Measurements from ENCODE around the gene F11.
"Not testable (repeated sequence)": the region's sequence is repeated elsewhere in the genome, so short reads cannot be mapped to it uniquely, and the experiment has no call there.

The F11 gene

DNA sequence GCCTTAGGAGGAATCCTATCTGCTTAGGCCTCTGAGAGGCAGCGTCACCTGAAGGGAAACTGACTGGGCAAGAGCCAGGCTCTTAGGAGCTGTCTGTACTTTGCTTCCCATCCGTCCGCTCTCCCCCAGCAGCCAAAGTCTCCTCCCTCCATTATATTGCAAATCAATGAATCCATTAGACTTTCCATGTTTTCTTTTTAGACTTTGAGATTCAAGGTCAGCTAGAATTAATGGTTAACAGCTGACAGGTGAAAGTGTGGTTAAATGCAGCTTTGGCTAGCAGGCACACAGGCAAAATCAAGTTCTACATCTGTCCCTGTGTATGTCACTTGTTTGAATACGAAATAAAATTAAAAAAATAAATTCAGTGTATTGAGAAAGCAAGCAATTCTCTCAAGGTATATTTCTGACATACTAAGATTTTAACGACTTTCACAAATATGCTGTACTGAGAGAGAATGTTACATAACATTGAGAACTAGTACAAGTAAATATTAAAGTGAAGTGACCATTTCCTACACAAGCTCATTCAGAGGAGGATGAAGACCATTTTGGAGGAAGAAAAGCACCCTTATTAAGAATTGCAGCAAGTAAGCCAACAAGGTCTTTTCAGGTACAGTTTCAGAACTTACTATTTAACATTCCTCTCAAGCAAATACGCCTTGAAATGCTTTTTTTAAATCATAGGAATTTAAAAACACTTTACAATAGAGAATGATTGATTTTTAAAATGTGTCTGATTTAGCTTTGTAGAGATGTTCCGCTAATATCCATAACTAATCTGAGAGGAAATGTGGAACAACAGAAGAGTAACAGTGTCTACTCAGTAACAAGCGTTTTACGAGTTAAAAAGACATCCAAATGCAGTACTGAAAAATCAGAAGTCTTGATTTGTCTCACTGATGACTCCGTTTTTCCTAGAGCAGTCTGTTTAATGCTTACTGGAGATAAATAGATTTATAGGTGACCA, at the start of gene F11:
Gene F11, plus strand, starts transcription at position 507 of the 970 bp plus-strand sequence. CDS start 948 bp downstream, outside the sequence.
- DNase-seq (ENCODE audit: low read depth in 2 of 2), result no peak

DNA sequence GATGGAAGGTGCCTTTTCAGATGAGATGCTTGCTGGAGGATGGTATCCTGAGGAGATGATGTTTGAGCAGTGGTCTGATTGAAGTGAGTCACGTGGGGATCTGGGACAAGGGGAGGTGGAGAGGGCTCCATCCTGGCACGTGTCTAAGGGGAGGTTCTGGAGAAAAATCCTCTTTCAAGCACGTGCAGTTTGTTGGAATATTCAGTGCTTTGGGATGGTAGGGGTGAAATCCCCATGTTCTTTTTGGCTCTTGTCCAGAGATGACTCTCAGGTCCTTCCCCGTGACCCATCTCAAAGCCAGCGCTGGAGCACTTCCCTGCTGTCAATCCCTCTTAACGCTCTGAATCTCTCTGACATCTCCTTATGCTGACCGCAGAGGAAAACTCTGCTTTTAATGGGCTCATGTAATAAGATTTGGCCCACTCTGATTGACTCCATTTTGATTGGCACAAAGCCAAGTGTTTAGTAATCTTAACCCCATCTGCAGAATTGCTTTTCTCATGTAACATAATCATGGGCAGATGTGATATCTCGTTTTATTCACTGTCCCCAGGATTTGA, 49.4 kb upstream of the F11 start:
- no peak for DNase-seq (ENCODE audit: low read depth in 2 of 2)

DNA sequence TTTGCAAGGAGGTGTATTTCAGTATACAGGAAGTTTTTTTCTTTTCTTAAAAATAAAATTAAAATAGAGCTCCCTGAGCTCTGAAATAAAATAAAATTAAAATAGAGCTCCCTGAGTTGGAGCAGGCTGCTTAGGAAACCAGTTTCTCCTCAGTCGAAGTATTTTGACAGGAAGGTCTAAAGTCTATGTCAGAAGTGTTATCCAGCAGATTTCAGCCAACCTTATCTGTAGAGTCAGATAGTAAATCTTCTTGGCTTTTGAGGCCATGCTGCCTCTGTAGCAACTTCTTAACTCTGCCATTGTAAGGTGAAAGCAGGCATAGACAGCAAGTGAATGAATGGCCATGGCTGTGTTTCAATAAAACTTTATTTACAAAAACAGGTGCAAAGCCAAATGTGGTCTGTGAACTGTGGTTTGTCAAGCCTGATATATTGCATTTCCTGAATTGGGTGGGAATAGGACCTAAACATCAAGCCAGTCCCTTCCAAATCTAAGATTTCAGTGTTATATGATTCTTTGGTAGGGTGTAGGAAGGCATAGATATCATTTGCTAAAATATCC, 48.2 kb upstream of the F11 start:
- DNase-seq (ENCODE audit: low read depth in 2 of 2), result no peak

DNA sequence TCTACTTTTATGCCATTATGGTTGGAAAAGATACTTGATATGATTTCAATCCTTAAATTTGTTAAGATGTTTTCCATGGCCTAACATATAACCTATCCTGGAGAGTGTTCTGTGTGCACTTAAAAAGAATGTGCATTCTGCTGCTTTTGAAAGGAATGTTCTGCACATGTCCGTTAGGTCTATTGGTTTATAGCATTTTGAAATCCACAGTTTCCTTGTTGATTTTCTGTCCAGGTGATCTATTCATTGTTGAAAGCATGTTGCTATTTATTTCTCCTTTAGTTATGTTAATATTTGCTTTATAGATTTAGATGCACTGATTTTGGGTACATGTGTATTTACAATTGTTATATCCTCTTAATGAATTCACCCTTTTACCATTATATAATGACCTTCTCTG, 44.4 kb upstream of the F11 start:
- no peak for DNase-seq (ENCODE audit: low read depth in 2 of 2)

DNA sequence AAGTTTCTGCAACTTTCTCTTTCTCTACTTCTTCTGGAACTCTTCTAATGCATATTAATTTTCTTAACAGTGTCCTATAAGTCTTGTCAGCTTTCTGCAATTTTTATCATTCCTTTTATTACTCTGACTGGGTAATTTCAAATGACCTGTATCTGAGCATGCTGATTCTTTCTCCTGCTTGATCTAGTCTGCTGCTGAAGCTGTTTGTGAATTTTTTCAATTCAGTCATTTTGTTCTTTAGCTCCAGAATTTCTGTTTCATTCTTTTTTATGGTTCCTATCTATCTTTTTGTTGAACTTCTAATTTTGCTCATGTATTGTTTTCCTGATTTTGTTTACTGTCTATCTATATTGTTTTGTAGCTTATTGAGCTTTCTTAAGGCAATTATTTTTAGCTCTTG, 40.1 kb upstream of the F11 start:
- DNase-seq (ENCODE audit: low read depth in 2 of 2), result no peak

DNA sequence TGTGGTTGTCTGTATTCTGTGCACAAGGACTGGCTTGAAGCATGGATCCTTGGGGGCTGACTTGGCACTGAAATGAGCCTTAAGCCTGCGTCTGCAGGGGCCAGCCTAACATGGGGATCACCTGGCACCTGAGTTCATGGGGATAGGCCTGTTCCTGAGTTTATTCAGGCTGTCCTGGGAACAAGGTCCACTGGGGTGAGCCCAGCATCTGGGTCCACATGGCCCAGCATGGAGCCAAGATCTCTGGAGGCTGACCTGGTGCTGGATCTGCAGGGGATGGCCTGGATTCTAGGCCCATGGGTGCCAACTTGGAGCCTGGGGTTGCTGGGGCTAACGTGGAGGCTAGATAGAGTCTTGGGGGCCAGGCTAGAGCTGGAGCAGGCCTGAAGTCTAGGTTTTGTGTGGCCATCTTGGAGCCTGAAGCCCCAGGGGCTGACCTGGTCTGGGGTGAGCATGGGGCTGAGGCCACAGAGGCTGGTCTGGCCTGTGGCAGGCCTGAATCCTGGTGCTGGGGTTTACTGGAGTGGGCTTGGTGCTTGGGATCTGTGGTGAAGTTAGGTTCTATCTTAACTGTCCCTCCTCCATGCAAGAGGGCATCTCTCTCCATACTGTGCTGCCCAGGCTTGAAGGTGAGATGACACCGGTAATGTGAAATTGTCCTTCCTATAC, 39.3 kb upstream of the F11 start:
- no peak for DNase-seq (ENCODE audit: low read depth in 2 of 2)

DNA sequence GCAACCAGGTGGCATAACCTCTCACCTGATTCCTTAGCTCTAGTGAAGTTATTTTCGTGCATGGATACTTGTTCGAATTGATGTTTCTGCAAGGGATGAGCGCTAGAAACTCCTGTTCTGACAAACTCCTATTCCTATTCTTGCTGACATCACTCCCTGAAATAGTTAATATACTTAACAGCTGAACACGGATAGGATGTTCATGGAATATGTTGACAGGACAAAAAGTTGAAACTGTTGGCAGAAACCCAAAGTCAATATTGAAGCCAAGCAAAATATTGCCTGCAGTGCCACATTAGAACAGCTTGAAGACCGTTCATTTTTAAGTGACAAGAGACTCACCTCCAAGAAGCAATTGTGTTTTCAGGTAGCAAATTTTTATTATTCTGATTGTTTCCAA, 38.8 kb upstream of the F11 start, which contains the start of gene KLKB1:
Gene KLKB1, plus strand, starts transcription at position 287 of the 400 bp plus-strand sequence. CDS start 689 bp downstream, outside the sequence.
- no peak for DNase-seq (ENCODE audit: low read depth in 2 of 2)

DNA sequence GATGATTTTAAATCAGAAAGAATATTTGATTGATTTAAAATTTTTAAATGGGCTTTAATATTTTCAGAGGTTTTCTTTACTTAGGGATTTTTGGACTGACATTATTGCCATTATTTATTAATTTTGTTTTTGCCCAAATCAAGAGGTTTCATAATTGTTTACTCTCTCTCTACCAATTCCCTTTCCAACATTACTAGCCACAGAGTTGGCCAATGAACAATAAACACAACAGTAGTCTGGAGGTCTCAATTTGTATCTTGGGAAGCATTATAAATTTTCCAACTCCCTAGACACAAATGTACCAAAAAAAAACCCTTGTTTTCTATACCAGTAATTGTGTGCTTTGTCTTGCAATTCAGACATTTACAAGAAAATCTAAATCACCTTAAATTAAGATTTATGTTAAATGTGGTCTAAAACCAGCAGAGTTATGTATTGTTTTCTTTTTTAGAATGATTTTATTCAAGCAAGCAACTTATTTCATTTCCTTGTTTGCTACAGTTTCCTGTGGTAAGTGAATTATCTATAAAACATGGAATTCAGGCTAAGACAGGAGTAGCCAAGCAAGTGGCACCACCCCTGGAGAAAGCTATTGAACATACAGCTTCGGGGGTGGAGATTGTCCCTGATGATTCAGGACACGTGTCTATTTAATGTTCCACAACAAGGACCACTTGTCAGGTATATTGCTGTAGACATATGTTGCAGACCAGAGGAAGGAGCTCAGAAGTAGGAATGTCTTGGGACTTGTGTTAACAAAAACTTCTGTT, 38.1 kb upstream of the F11 start:
- DNase-seq (ENCODE audit: low read depth in 2 of 2), result no peak

DNA sequence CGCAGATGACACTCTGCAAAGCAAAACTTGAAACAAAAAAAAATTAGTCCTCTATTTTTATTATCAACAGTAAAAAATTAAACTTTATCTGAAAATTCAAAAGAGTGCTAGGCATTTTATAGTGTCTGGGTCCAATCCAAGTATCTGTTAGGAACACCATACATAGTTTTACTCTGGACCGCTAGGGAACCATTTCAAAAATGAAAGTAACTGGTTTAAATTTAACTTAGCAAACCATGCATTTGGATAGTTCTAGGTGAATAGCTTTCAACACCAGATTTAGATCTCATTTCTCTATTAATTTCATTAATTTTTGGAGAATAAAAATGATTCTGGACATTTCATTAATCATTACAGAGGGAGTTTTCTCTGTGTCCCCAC, 37.5 kb upstream of the F11 start:
- no peak for DNase-seq (ENCODE audit: low read depth in 2 of 2)

DNA sequence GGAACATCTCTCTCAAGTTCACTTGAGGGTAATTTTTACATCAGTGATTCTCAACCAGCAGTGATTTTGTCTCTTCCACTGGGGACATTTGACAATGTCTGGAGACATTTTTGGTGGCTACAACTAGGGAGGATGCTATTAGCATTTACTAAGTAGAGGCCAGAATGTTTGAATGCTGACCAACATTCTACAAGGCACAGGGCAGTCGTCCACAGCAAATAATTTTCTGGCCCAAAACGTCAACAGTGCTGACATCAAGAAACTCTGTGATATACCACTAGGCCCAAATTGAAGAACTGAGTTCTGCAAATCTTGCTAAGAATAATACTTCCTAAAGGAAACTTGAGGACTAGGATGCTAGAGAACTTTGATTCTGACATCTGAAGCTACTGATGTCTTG, 31.6 kb upstream of the F11 start:
- no peak for DNase-seq (ENCODE audit: low read depth in 2 of 2)

DNA sequence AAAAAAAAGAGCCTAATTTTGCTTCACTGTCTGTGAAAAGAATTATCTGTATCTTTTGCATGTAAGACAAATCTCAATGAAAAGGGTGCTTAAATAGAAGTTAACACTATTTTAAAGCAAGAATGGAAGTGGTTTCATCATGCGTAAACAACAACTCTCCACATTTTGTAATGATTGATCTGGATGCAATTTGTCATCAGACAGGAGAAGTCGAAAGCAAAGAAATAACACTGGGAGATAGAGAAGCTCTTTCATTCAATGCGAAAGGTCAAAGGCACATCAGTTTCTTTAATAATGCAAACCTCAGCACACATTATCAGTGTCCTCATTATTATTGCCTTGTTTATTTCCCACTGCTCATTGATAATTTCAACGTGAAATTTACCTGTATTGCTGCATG, 29.9 kb upstream of the F11 start:
- DNase-seq (ENCODE audit: low read depth in 2 of 2), result no peak

DNA sequence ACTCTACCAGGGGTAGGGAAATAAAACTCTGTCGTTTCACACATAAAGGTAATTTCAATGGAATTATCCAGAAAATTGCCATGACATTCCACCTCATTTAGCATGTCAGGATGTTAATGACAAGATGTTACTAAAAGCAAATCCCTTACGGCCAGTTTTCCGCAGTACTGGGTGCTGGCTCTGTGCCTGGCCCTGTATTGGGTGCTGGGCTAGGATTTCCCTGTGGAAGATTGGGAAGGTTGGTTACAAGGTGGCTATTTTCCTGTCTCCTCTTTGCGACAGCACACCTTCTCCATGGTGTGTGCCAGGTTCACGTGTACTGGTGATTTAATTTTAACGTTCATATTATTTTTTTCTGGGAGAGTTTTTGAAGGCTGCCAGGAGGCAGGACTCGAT, 25.5 kb upstream of the F11 start:
- DNase-seq (ENCODE audit: low read depth in 2 of 2), result no peak

DNA sequence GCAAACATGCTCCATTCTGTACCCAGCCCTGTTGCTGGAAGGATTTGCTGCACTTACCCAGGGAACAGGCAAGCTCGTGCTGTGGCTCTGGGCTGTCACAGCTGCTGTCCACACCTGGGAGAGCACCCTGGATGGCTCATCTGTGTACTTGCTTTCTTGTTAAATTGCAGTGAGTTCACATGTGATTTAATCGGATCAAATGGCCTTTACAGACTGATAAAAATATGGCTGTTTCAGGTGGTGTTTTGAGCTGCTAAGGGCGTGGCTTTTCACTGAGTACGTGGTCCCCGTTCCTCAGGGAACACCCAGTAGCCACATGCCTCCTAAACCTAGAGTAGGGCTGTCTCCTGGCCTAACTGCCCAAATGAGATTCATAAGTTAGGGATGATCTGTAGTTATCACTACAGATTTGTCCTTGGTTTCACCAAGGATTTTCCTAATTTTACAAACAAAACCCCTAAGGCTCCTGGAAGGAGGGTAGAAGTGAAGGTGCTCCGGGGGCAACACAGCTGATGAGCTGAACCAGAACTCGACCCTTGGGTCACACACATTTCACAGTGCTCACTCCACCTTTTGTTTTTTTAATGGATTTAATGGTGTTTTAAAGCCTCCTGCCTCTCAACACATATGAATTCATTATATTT, 25.0 kb upstream of the F11 start:
- no peak for DNase-seq (ENCODE audit: low read depth in 2 of 2)

DNA sequence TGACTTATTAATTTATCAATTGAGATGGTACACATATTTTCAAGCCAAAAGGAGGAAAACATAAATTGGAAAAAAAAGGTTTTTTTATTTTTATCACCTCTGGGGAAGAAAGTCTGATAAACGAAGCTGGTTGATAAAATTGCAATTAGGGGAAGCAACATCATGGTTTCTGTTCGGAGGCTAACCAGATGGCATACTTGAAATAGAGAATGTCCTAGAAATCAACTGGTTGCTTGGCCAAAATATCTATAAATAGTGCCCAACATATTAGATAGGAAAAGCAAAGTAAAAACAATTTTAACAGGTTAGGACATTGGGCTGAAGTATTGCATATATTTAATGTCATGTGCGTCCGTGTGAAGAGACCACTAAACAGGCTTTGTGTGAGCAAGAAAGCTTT, 24.4 kb upstream of the F11 start:
- no peak for DNase-seq (ENCODE audit: low read depth in 2 of 2)

DNA sequence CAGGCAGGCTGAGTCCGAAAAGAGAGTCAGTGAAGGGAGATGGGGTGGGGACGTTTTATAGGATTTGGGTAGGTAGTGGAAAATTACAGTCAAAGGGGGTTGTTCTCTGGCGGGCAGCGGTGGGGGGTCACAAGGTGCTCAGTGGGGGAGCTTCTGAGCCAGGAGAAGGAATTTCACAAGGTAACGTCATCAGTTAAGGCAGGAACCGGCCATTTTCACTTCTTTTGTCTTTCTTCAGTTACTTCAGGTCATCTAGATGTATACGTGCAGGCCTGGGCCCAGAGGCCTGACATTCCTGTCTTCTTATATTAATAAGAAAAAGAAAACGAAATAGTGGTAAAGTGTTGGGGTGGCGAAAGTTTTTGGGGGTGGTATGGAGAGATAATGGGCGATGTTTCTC, 24.0 kb upstream of the F11 start:
- DNase-seq (ENCODE audit: low read depth in 2 of 2), result not testable (repeated sequence)

DNA sequence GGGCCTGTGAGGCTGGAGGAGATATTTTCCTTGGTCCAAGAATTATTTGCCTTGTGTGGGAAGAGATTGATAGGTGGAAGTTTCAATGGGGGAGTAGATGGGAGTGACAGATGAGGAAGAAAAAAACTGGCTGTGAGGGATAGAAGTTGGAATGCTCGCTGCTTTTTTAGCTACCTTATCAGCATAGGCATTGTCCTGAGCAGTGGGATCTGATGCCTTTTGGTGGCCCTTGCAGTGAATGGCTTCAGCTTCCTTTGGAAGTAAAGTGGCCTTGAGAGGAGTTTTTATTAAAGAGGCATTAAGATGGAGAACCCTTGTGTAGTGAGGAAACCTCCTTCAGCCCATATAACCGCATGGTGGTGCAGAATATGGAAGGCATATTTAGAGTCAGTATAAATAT, 22.7 kb upstream of the F11 start:
- no peak for DNase-seq (ENCODE audit: low read depth in 2 of 2)

DNA sequence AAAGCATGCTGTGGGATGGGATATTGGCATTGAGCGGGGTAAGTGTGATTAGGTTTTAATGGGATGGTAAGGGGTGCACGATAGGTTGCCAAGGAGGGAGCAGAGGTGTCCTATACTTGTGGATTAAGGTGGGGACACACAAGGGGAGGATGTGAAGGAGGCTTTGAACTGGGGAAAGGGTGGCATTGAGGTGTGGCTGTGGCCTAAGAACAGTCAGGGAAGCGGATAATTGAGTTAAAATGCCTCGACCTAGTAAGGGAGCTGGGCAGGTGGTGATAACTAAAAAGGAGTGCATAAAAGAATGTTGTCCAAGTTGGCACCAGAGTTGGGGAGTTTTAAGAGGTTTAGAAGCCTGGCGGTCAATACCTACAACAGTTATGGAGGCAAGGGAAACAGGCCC, 21.2 kb upstream of the F11 start:
- DNase-seq (ENCODE audit: low read depth in 2 of 2), result no peak

DNA sequence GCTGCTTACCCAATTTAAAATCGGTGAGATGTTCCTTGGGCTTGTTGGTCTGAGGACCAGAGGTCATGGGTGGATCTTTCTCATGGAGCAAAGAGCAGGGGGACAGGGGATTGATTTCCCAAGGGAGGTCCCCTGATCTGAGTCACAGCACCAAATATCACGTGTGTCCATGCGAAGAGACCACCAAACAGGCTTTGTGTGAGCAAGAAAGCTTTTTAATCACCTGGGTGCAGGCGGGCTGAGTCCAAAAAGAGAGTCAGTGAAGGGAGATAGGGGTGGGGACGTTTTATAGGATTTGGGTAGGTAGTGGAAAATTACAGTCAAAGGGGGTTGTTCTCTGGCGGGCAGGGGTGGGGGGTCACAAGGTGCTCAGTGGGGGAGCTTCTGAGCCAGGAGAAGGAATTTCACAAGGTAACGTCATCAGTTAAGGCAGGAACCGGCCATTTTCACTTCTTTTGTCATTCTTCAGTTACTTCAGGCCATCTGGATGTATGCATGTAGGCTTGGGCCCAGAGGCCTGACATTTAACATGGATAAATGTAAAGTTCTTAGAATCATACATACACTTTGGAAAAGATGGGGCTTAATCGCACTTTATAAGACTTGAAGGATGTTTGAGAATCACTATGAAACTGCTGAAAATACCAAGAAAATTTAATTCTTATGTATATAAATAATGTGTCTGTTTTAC, 18.8 kb upstream of the F11 start:
- DNase-seq (ENCODE audit: low read depth in 2 of 2), result not testable (repeated sequence)

DNA sequence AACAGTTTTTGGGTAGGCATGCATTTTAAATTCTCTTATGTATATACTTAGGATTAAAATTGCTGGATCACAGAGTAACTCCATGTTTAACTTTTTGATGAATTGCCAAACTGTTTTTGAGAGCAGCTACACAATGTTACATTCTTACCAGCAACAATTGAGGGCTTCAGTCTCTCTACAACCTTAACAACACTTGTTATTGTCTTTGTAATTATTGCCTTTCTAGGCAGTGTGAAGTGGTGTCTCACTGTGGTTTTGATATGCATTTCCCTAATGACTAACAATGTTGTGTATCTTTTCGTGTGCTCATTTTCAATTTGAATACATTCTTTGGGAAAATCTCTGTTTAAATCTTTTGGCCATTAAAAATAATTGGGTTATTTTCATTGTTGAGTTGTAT, 17.3 kb upstream of the F11 start:
- DNase-seq (ENCODE audit: low read depth in 2 of 2), result no peak
